Stomach (tissue), 9 donors: ENCODE measurements around the gene EPN2. TPM values are rescaled to one million over a fixed set of nuclear protein-coding genes. Genes with fewer than 3 reads are reported as not detected.

Experiments
- DNase-seq, 2 donors: peaks; one replicate each; pipeline versions ENCODE4 v3.0.0 to v3.0.0-alpha.2; 2013 to 2019
- H3K27ac ChIP-seq, 5 donors: fragments of 200-600 bp in 4 of 5; sonication (generic) in 4 of 5; one replicate each; pipeline ENCODE4 v1.5.1; 2013 to 2019; ENCODE audit warnings: mild to moderate bottlenecking in 1 of 5, moderate library complexity in 1 of 5
- H3K27me3 ChIP-seq, 3 donors: fragments of 200-600 bp; sonication (generic); one replicate each; pipeline ENCODE4 v1.5.1; 2017 to 2019; ENCODE audit warnings: mixed run types in 1 of 3
- H3K36me3 ChIP-seq, 4 donors: fragments of 200-600 bp; sonication (generic); 1 replicate in 3 of 4; 2 replicates in 1 of 4; pipeline ENCODE4 v1.5.1; 2016 to 2019
- H3K4me1 ChIP-seq, 4 donors: fragments of 200-600 bp; sonication (generic); one replicate each; pipeline ENCODE4 v1.5.1; 2016 to 2019
- H3K4me3 ChIP-seq, 4 donors: fragments of 200-600 bp; sonication (generic) in 3 of 4; one replicate each; pipeline ENCODE4 v1.5.1; 2016 to 2019; ENCODE audit warnings: mild to moderate bottlenecking in 1 of 4
- H3K9me3 ChIP-seq, 4 donors: fragments of 200-600 bp; sonication (generic); one replicate each; pipeline ENCODE4 v1.5.1; 2016 to 2019
- CTCF ChIP-seq, 7 experiments: fragments of 450-650 bp in 4 of 7; fragments of 200-600 bp in 3 of 7; sonication (generic) in 3 of 7; IDR thresholded peaks; one replicate each; pipeline ENCODE4 v1.5.1; 2016 to 2019; ENCODE audit warnings: antibody characterized with exemption in 7 of 7, control low read depth in 2 of 7, mild to moderate bottlenecking in 1 of 7
- EP300 ChIP-seq: sonication (generic); formaldehyde crosslinking; IDR thresholded peaks from one replicate; pipeline ENCODE4 v1.6.1; 2017; ENCODE audit warnings: antibody characterized with exemption
- POLR2A ChIP-seq, 4 donors: fragments of 450-650 bp; IDR thresholded peaks; one replicate each; pipeline ENCODE4 v1.6.1; 2016; ENCODE audit warnings: antibody characterized with exemption in 4 of 4, control low read depth in 2 of 4, mild to moderate bottlenecking in 1 of 4, moderate library complexity in 1 of 4
- POLR2AphosphoS5 ChIP-seq, 3 donors: sonication (generic); formaldehyde crosslinking; IDR thresholded peaks; one replicate each; pipeline ENCODE4 v1.6.1; 2016; ENCODE audit warnings: antibody characterized with exemption in 3 of 3
- WGBS, 5 donors: extraction: QIAGEN DNeasy Blood & Tissue Kit in 3 of 5; methylation state at CpG; one replicate each; pipeline versions ENCODE4 v1.1.5 to v1.1.7; 2013 to 2018; 5-methylcytosine and 5-hydroxymethylcytosine counted together
- intact Hi-C: fragments of 100-400 bp; cut with DNase I; formaldehyde crosslinking; loops from one replicate; pipeline ENCODE4 v1.15.1; 2023; ENCODE audit warnings: low total_unique reads
- polyA plus RNA-seq, 3 donors: library from polyadenylated mRNA; stranded (reverse); fragments of 200-250 nt; gene quantifications; one replicate each; pipeline ENCODE4 v1.2.3, GENCODE V29; 2013
- total RNA-seq, 5 donors: library from RNA; depleted of rRNA; stranded (reverse); fragments of >200 nt; gene quantifications; one replicate each; pipeline versions ENCODE4 v1.1.0 to v1.2.3, GENCODE V29; 2014 to 2016
- donor health status: healthy with polysubstance abuse.
- donor health status: Bipolar disorder and iron deficiency.
- donor health status: healthy.

Gene EPN2
- total and polyA plus RNA-seq, 8 donors: 10.7 to 71.9 (median 25.7) TPM

- peaks cover 9 to 45% (median 21%) of the 10 kb centered on the region in 4 donors for H3K4me1 ChIP-seq
- TF ChIP-seq CTCF (IDR thresholded peaks at IDR 0.05) (peak in 1 of 7 experiments; percentile 46), POLR2AphosphoS5 (IDR thresholded peaks at IDR 0.05) (peak in 1 of 3 donors; percentile 12), POLR2A (IDR thresholded peaks at IDR 0.05) (no peak)
Measured at GRCh38 chr17:19237389-19238166, 412 bp downstream of the EPN2 start.

GRCh38 chr17:19238167-19238505 is 970 bp downstream of the EPN2 start:
- H3K9me3 ChIP-seq: no peaks in the 10 kb centered on the region
- DNase-seq: peak; percentile 55 to 78
- no peaks in the 10 kb centered on the region for H3K36me3 ChIP-seq
- H3K27ac ChIP-seq: peak overlapping the region; percentile 83 to 92 (median 88)
- intact Hi-C loops: no loop called here
- peaks cover 9 to 49% (median 23%) of the 10 kb centered on the region in 4 donors for H3K4me1 ChIP-seq
- WGBS, 5 donors: 2 to 11% (median 5%) methylated on average over 7 to 21 of the region's 21 CpGs
- H3K4me3 ChIP-seq: peak overlapping the region; percentile 93 to 99 (median 98)
- TF ChIP-seq POLR2AphosphoS5 (IDR thresholded peaks at IDR 0.05) (peak in 1 of 3 donors; percentile 30), EP300 (no peak)
- peaks cover 0 to 3% (median 0%) of the 10 kb centered on the region in 3 donors for H3K27me3 ChIP-seq

More at GRCh38 chr17:19237389-19238166, 412 bp downstream of the EPN2 start:
- H3K36me3 ChIP-seq: no peaks in the 10 kb centered on the region
- WGBS, 5 donors: 1 to 3% (median 1%) methylated on average over 17 to 52 of the region's 60 CpGs
- peak; percentile 37 to 72 for DNase-seq
- H3K4me3 ChIP-seq: peak overlapping the region; percentile 93 to 99 (median 98)
- H3K9me3 ChIP-seq: no peaks in the 10 kb centered on the region
- H3K27ac ChIP-seq: peak overlapping the region; percentile 83 to 92 (median 88)
- intact Hi-C loops: no loop called here
- peaks cover 0 to 3% (median 0%) of the 10 kb centered on the region in 3 donors for H3K27me3 ChIP-seq

- TF ChIP-seq CTCF (IDR thresholded peaks at IDR 0.05): no peak
- TF ChIP-seq POLR2AphosphoS5 (IDR thresholded peaks at IDR 0.05): no peak
- no peak for TF ChIP-seq EP300
- TF ChIP-seq POLR2A (IDR thresholded peaks at IDR 0.05): no peak
- peak overlapping the region in 1 of 4 donors; percentile 98 for H3K4me3 ChIP-seq
- no peak for DNase-seq
- no peaks in the 10 kb centered on the region for H3K9me3 ChIP-seq
- peaks cover 9 to 62% (median 26%) of the 10 kb centered on the region in 4 donors for H3K4me1 ChIP-seq
- peak overlapping the region in 4 of 5 donors; percentile 15 to 92 (median 69) for H3K27ac ChIP-seq
- H3K27me3 ChIP-seq: peaks cover 0 to 3% (median 0%) of the 10 kb centered on the region in 3 donors
- H3K36me3 ChIP-seq: no peaks in the 10 kb centered on the region
- intact Hi-C loops: no loop called here
- 50 to 65% (median 63%) methylated on average over 6 of the region's 6 CpGs for WGBS, 5 donors
Measured at GRCh38 chr17:19239544-19239943, 2.4 kb downstream of the EPN2 start.

DNA sequence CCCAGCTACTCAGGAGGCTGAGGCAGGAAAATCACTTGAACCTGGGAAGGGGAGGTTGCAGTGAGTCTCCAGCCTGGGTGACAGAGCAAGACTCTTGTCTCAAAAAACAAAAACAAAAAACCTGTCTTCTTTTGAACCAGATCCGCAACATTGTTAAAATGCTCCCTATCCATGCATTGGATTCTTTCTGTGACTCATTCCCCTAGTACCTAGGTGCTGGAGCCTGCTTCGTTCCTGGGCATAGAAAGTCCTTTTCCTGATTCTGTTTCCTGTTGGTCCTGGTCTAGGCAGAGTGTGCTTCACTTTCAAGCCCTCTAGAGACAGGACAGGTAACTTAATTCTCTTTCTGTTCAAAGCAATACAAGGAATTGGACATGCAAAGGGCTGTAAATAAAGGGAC is 5.2 kb downstream of the EPN2 start:
- intact Hi-C loops: no loop called here
- Histone ChIP-seq H3K27me3 (peaks cover 0 to 3% (median 0%) of the 10 kb centered on the region in 3 donors), H3K4me1 (peaks cover 11 to 84% (median 32%) of the 10 kb centered on the region in 4 donors), H3K36me3 (peaks cover 0 to 4% (median 0%) of the 10 kb centered on the region in 4 donors), H3K9me3 (no peaks in the 10 kb centered on the region), H3K4me3 (no peak overlapping the region), H3K27ac (peak overlapping the region in 2 of 5 donors; percentile 23 to 30)
- TF ChIP-seq EP300 (no peak), CTCF (IDR thresholded peaks at IDR 0.05) (no peak), POLR2A (IDR thresholded peaks at IDR 0.05) (no peak), POLR2AphosphoS5 (IDR thresholded peaks at IDR 0.05) (no peak)
- WGBS, 5 donors: 43 to 69% (median 52%) methylated on average over 2 of the region's 2 CpGs
- DNase-seq: peak in 1 of 2 donors; percentile 46
